ENCODE data around the gene VAV3.

Gene VAV3

GRCh38 chr1:107544285-107544684 is 420.7 kb downstream of the VAV3 start:
- DNase-seq (ENCODE audit: low read depth): no peak
- no peak overlapping the region for H3K4me3 ChIP-seq (ENCODE audit: low read depth, low read length)
- in situ Hi-C loops (cut with HindIII; ENCODE audit: low sequenced_read_pairs): no loop called here
- TF ChIP-seq CTCF (IDR thresholded peaks at IDR 0.05; ENCODE audit: low read depth, low read length, missing control alignments): no peak

- in situ Hi-C loops (cut with HindIII; ENCODE audit: low sequenced_read_pairs): no loop called here
- no peak overlapping the region for H3K4me3 ChIP-seq (ENCODE audit: low read depth, low read length)
- no peak for TF ChIP-seq CTCF (IDR thresholded peaks at IDR 0.05; ENCODE audit: low read depth, low read length, missing control alignments)
- no peak for DNase-seq (ENCODE audit: low read depth)
Observed at GRCh38 chr1:107541412-107541811, 423.6 kb downstream of the VAV3 start.

- no peak for TF ChIP-seq CTCF (IDR thresholded peaks at IDR 0.05; ENCODE audit: low read depth, low read length, missing control alignments)
- no peak for DNase-seq (ENCODE audit: low read depth)
- no peak overlapping the region for H3K4me3 ChIP-seq (ENCODE audit: low read depth, low read length)
- in situ Hi-C loops (cut with HindIII; ENCODE audit: low sequenced_read_pairs): no loop called here
Observed at GRCh38 chr1:107538502-107538901, 426.5 kb downstream of the VAV3 start.

- peak; percentile 24 for DNase-seq (ENCODE audit: low read depth)
- H3K4me3 ChIP-seq (ENCODE audit: low read depth, low read length): no peak overlapping the region
- in situ Hi-C loops (cut with HindIII; ENCODE audit: low sequenced_read_pairs): no loop called here
- no peak for TF ChIP-seq CTCF (IDR thresholded peaks at IDR 0.05; ENCODE audit: low read depth, low read length, missing control alignments)
Observed at GRCh38 chr1:107536266-107536665, 428.7 kb downstream of the VAV3 start.

GRCh38 chr1:107535091-107535490 is 429.9 kb downstream of the VAV3 start:
- in situ Hi-C loops (cut with HindIII; ENCODE audit: low sequenced_read_pairs): no loop called here
- TF ChIP-seq CTCF (IDR thresholded peaks at IDR 0.05; ENCODE audit: low read depth, low read length, missing control alignments): no peak
- no peak overlapping the region for H3K4me3 ChIP-seq (ENCODE audit: low read depth, low read length)
- DNase-seq (ENCODE audit: low read depth): no peak

GRCh38 chr1:107534632-107535031 is 430.3 kb downstream of the VAV3 start:
- no peak for TF ChIP-seq CTCF (IDR thresholded peaks at IDR 0.05; ENCODE audit: low read depth, low read length, missing control alignments)
- in situ Hi-C loops (cut with HindIII; ENCODE audit: low sequenced_read_pairs): no loop called here
- H3K4me3 ChIP-seq (ENCODE audit: low read depth, low read length): no peak overlapping the region
- DNase-seq (ENCODE audit: low read depth): no peak

- DNase-seq (ENCODE audit: low read depth): no peak
- in situ Hi-C loops (cut with HindIII; ENCODE audit: low sequenced_read_pairs): no loop called here
- H3K4me3 ChIP-seq (ENCODE audit: low read depth, low read length): no peak overlapping the region
- TF ChIP-seq CTCF (IDR thresholded peaks at IDR 0.05; ENCODE audit: low read depth, low read length, missing control alignments): no peak
Observed at GRCh38 chr1:107533436-107533835, 431.5 kb downstream of the VAV3 start.
